Stimulated activated CD8-positive, alpha-beta memory T cell treated with anti-CD3 and anti-CD28 coated beads, Interleukin-15, amount 100 ng/mL, for 1 hour (primary cell): Measurements from ENCODE around the gene FAM53B.
A peak's percentile ranks its signal among the peaks of the same experiment; 100 is the strongest.

Source experiments
- DNase-seq: peaks from one replicate; pipeline ENCODE4 v3.0.0-alpha.2; 2020; ENCODE audit warnings: low read depth

FAM53B gene

DNA sequence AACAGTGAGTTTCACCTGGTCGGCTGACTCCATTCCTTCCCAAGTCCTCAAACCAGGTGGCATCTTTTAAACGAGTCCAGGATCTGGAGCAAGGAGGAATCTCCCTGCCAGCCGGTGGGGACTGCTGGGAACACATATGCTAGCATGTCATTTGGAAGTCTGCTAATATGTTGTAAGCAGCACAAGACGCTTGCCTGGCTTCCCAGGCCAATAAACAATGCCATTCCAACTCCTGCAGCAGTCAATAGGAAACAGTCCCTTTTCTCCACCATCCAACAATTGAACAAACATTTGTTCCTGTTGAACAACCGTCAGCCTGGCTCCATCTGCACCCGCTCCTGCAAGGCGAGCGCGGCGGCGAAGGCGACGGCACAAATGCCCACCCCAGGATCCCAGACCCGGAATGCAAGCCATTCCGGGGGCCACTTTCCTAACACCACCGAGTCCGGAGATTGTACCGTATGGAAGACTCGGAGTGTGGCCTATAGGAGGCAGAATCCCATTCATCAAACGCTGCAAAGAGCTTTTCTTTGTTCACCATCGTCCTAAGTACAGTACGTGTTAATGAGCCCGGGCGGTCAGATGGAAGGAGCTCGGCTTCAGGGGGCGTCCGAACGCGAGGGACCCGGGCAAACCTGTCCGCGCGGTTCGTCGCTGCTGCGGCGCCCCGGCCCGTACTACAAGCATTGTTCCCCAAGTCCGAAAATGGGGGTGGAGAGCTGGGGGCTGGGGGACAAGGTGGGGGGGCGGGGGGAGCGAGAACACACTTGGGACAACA, 1.6 kb downstream of the FAM53B start:
- DNase-seq = no peak

DNA sequence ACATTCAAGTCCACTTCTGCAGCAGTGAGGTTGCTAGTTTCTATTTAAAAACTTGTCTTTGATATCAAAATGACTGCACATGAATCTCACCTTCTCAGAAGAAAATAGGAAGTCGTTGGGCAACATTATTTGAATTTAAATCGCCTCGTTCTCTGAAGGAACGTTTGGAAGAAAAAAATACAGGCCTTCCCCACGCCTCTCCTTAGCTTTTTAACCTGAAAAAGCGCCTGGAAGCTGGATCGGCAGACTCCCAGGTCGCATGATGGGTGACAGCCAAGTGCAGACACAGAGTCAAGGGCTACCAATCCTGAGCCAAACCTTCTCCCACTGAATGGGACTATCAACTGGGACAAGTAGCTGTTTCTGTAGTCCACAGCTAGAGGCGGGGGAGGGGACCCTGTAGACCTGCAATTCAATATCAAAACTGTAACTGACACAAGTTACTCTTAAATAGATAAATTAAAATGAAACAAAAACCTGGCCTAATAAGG, 2.2 kb downstream of the FAM53B start:
- no peak for DNase-seq

GRCh38 chr10:124741281-124741921, 2.8 kb downstream of the FAM53B start:
- DNase-seq = peak; percentile 56

GRCh38 chr10:124740369-124741280, 3.6 kb downstream of the FAM53B start:
- no peak for DNase-seq

- no peak for DNase-seq
Measured at GRCh38 chr10:124739986-124740368, 4.2 kb downstream of the FAM53B start.

DNA sequence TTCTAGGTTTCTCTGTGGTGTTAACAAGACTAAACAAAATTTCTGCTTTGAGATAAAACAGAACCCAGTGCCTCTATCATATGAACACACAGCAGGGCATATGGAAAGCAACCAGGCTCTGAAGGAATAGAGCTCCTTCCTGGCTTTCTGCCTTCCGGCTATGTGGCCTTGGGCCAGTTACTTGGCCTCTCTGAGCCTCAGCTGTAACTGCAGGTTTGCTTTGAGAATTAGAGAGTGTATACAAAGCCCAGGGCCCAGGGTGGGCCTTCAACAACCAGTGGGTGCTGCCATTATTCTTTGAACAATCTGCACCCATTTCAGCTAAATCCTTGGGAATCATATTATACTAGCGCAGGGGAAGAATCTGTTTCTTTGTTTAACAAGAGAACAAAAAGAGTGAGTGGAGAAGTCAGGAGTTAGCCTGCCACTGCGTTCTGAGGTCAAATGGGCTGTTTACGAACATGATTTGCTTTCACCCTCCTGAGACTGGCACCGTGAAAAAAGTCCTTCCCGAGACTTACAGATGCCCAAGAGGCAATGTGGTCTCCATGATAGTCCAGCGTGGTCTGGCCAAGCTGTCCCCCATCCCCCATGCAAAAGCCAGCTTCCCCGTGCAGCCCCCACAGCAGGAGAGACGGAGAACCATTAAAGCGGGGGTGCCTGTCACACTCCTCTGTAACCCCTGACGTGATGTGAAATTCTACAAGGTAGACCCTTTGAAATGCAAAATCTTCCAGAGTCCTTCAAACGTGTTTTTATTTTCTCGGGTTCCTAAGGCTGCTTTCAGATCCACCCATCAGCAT, 4.9 kb downstream of the FAM53B start:
- DNase-seq = no peak

DNA sequence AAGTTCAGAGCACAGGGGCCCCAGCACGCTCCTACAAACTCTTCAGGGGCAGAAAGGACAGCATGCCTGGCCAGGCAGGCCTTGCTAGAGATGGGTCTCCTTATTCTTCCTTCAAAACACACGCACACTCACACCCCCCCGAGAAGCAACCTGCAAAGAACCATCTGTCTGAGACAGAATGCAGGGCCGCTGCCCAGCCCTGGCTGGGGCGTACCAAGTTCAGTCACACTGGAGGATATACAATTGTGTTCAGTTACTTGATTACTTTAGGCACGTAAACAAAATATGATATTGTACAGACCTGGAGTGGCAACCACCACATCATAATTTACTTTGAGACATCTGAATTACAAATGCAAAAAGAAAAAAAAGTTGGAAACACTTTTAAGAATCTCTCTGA, 5.7 kb downstream of the FAM53B start:
- no peak for DNase-seq

- no peak for DNase-seq
Measured at GRCh38 chr10:124737708-124738107, 6.5 kb downstream of the FAM53B start.

- DNase-seq = no peak
Measured at GRCh38 chr10:124737221-124737620, 7.0 kb downstream of the FAM53B start.

DNA sequence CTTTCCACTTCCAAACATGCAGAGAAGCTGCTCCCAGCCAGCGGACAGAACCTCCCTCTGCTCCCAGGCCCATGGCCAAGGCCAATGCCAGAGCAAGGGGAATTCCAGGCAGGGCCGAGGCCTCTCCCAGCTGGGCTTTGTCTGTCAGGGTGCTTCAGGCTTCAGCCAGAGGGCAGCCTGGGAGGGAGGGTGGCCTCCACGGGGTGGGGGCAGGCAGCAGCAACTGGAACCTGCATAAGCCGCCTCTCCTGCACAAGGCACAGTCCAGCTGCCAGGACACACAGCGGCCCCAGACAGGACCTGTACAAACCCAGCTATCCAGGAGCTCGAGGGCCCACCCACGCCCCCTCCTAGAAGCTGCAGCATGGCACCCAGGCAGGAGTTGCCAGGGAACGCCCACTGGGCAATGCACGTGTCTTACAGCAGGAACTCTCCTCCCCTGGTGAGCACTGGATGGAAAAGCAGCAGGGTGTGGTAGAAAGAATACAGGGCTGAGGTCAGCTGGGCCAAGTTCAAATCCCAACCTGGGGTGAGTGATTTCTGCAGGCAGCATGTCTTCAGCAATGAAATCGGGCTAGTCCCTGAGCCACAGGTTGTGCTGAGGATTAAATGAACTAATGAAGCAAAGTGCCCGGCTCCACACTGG, 7.6 kb downstream of the FAM53B start:
- DNase-seq = no peak

DNA sequence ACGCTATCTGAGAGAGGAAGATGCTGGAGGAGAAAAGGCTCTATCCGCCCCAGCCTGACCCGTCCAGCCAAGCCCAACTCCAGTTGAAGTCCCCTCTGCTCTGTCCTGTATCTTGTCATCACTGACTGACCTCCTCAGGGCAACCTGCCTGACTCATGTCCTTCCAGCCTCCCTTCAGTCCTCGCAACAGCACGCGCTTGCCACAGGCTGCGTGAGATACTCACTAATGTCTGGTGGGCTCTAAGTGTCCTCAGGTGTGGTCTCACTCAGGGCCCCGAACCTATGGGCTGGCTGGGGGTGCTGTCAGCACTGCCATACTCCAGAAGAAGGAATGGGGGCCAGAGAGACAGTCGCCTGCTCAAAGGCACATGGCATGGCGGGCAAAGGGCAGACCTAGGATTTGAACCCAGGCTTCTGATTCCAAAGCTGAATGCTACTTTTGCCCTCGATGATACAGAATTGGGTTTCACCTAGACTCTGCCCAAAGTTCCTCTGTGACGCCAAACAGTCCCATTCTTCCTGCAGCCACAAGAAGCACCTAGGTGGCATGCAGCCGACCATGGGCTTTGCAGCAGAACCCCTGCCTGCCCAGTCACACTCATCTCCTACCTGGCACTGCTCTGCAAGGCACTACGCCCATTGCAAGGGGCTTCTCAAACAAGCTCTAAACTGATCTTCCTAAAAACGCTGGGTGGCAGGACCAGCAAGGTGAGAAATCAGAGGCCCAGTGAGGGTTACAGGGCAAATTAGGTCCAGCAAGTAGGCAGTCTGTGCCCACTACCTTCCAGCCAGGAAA, 8.5 kb downstream of the FAM53B start:
- DNase-seq = no peak

DNA sequence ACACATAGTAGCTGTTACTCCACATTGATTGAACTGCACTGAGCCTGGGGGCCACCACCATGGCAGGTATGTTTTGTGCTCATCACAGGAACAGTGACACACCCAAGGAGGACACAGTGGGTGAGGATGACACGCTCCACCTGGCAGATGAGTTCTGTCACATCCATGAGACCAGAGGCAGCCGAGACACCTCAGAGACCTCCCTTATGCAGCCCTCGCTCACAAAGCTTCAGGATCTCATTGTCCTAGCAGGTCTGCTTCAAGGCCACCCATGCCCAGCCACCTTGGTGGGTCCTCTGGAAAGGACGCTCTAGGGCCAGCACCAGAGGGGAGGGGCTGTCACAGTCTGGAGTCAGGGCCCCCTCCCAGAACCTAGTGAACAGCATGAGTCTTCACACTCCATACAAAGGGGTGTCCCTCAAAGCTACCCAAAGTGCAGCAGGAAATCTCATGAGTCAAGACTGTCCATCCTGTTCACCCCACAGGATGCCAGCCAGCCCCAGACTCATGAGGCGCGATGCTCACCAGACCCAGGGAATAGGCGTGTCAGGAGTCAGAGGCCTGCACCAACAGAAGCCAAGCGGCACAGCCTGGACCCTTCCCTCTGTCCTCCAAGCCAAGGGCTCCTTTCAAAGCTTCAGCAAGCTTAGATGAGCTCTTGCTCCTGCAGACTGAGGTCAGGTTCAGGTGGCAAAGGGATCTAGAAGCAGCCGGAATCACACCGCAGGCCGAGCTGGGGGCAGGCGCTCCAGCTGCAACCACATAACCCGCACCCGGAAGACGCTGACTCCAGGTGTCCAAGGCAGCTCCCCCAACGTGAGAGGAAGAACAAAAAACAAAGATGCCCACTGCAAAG, 9.6 kb downstream of the FAM53B start:
- DNase-seq = no peak

GRCh38 chr10:124733571-124734245, 10.5 kb downstream of the FAM53B start:
- DNase-seq = no peak

- no peak for DNase-seq
Measured at GRCh38 chr10:124732931-124733570, 11.1 kb downstream of the FAM53B start.

DNA sequence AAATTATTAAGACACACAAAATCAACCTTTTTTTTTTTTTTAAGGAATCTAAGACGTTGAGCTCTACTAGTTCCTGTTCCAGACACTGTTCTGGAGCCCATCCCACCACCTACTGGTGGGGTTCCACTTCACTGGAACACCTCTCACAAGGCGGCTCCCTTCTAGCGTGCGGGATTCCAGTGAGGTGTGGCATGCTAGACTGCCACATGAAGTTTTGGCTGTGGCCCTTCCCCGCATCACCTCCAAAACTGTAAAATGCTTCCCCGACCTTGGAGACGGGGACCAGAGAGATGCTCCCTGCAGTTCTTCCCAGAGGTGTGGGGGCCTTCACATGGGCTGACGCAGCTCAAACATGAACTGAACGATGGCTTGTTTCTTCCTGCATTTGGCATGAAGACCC, 12.6 kb downstream of the FAM53B start:
- DNase-seq = no peak

DNA sequence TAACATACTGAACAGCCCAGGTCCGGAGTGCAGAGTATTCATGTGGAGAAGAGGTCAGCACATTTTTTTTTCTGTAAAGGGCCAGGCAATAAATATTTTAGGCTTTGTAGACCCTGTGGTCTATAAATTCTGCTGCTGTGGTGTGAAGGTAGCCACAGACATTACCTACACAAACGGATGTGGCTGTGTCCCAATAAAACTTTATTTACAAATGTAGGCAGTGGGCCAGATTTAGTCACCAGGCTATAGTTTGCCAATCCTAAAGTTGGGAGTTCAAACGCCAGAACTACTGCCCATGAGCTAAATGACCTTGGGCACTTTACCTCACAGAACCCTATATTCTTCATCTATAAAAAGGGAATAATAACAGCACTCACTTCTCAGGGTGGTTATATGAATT, 13.4 kb downstream of the FAM53B start:
- no peak for DNase-seq

DNA sequence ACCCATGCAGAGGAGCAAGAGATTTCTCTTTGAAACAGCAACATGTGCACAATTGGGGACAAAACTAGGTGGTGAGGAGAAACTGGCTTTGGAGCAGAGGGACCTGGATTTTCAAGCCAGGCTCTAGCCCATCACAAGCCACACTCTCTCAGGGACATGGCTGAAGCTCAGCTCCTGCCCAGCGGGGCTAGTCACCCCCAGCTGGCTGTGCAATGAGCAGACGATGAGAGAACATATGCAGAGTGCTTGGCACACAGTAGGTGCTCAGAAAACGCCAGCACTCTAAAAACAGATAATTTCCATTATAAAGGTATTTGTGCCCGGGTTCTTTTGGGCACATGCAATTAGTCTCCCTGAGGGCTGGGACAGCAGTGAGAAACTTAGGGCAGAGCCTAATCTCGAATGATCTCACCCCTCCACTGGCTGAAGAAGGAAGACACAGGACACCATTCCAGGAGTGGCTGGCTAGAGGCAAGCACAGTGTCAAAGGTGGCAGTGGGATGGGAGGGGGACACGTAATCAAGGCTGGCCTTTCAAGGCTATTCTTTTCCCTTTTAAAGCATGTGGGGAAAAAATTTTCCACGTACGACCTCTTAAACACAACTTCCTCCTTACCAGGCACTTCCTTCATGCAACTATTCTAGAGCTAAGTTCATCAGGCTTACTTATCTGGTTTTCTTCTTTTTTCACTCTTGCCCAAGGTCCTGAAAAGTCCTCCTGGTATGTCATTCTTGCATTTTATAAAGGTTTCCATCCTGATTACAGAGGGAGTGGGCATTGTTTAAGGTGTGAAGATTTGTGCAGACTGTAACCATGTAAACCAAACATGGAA, 15.1 kb downstream of the FAM53B start:
- DNase-seq = no peak
